Diencephalon (tissue), 1 donor: ENCODE data around the gene MFAP4. TPM values are rescaled to one million over a fixed set of nuclear protein-coding genes. Genes with fewer than 3 reads are reported as not detected.

Experiments
- small RNA-seq: library from RNA; depleted of rRNA; stranded (forward); fragments of <200 nt; gene quantifications from one replicate; pipeline ENCODE3, GENCODE V24; 2014
- total RNA-seq: library from RNA; depleted of rRNA; stranded (reverse); fragments of >200 nt; gene quantifications from one replicate; pipeline ENCODE4 v1.2.3, GENCODE V29; 2014

The MFAP4 gene, protein sequence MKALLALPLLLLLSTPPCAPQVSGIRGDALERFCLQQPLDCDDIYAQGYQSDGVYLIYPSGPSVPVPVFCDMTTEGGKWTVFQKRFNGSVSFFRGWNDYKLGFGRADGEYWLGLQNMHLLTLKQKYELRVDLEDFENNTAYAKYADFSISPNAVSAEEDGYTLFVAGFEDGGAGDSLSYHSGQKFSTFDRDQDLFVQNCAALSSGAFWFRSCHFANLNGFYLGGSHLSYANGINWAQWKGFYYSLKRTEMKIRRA
- 0.92 TPM for total RNA-seq

GRCh38 chr17:19386974-19387920 lies at the start of gene MFAP4:
TSS of gene MFAP4 (minus strand) at chr17:19387190. CDS start at chr17:19387155, 35 bp downstream.

DNA sequence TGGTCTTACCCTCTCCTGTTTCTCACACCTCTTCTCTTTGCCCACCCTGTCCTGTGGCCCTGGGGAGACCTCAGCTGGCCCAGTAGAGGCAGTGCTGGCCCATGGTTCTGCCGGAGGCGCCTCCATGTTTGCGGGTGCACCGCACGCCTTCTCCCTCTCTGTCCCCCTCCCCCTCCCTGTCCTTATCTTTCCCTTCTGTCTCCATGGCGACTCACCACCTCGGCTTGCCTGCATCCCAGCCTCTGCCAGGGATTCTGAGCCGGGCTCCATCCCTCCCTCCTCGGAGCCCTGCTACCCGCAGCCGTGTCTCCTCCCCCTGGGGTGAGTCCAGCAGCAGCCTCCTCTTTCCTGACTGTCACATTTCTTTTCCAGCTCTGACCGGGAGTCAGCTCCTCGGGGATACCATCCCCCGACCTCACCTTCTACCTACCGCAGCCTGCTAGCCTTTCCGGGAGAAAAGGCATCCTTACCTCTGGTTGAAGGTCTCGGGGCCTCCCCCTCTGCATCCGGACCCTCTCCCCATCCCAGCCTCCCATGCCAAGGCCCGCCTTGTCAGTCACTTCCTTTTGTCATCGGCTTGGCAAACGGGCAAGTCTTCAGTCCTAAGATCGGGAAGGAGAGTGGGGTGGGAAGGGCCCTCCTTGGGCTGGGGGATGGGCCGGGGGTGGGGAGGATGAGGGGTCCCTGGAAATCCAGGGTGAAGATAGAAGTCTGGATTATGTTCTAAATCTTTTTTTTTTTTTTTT lies 24.1 kb upstream of the MFAP4 start, which contains the start of gene RNF112:
RNF112 (plus strand) TSS at position 358 of the 746 bp plus-strand sequence; CDS start at position 535, 177 bp downstream.

DNA sequence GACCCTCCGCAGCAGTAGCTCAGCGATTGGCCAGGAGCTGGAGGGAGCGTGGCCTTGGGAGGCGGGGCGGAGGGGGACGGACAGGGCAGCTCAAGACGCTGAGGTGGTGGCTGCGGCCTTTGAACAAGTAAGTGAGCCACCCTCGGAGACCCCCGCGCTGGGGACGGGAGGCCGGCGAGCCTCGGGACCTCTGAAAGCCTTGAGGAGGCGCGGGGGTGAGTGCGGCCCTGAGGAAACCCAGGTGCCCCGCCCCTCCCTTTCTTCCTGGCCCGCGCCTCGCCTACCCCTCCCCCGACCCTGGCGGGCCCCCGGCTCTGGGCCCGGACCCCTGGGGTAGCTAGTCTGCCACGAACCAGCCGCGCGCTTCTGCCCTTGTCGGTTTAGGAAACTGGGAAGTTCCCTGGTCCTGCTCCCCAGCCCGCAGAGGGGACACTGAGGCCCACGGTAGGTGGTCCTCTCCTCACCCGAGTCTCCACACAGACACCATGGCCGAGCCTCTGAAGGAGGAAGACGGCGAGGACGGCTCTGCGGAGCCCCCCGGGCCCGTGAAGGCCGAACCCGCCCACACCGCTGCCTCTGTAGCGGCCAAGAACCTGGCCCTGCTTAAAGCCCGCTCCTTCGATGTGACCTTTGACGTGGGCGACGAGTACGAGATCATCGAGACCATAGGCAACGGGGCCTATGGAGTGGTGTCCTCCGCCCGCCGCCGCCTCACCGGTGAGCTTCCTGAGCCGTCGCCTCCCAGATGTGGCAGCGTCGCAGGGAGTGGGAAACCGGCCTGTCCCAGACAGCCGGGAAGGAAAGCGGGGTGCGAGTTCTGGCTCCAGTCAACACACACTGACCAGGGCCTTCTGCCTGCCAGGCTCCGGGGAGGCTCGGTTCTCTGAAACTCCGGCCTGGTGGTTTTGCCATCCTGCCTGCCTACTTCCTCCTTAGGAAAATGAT lies 8.3 kb downstream of the MFAP4 start, which contains the start of gene MAPK7:
MAPK7 (plus strand) TSS at position 83 of the 945 bp plus-strand sequence; CDS start at position 486, 403 bp downstream.

DNA sequence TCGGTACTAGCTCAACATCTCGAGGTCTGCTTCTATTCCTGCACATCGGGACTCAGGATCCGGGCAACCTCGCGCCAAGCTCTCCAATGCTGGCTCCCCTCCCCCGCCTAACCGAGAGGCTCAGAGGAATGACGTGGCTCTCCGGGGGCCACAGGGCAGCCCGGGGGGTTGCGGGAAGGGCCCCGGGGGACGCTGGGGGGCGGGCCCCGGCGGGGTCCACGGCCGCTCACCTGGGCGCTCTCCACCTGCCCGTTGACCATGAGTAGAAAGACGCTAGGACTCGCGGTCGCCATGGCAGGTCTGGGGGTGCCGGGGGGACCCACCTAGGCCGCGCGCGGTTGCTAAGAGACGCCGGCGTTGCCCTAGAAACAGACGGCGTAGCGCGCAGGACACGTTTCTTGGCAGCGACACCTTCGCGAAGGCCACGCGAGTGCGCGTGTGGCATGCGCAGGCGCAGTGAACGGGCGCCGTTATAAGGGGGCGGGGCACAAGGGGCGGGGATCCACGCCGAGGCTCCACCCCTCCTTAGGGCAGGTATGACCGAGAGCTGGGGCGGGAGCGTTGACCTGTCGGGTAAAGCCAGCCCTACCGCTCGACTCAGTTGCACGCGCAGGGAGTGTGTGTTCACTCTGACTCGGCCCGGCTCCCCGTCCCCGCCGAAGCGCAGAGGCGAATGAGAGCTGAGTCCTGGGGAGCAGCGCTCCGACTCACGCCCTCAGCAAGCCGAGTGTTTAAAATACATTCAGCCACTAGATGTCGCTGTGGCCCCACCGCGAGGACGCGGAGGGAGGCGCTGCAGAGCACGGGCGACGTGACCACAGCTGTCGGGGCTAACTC lies 24.5 kb downstream of the MFAP4 start, which contains the start of gene B9D1:
B9D1 (minus strand) TSS at position 447 of the 837 bp plus-strand sequence; CDS start at position 293, 154 bp downstream.

Small RNAs within 50 kb of the gene (small RNA-seq; reads per million reads assigned to genes)
- gene MIR1180 (63.4 reads per million, percentile 96 among the genes with 10 or more reads in this experiment), gene RF00537 (not detected)

Other genes starting within 250 kb of the MFAP4 start
- gene EPN2, start 149.8 kb downstream of the MFAP4 start, total RNA-seq, result 73.4 TPM
- 33.9 TPM for gene B9D1, start 24.5 kb downstream of the MFAP4 start, total RNA-seq
- gene MAPK7, start 8.7 kb downstream of the MFAP4 start, total RNA-seq, result 14.1 TPM
- gene RNF112, start 24.0 kb upstream of the MFAP4 start, total RNA-seq, result 17.3 TPM
- gene SLC47A1, start 146.7 kb upstream of the MFAP4 start, total RNA-seq, result 0.92 TPM